H1 (cell line): ENCODE results near the gene PPM1F. TPM values are rescaled to one million over a fixed set of nuclear protein-coding genes. Genes with fewer than 3 reads are reported as not detected.
A peak's percentile ranks its signal among the peaks of the same experiment; 100 is the strongest.

Experiments used
- CTCF ChIA-PET: fragments of 300-600 bp; sonication (Branson Sonifier 250); formaldehyde crosslinking; loops from one replicate; lab custom pipeline; 2021; ENCODE audit not compliant: partially characterized antibody; lab: Charles Lee
- POLR2A ChIA-PET: fragments of 300-600 bp; sonication (Branson Sonifier 250); formaldehyde crosslinking; loops from one replicate; lab custom pipeline; 2021; ENCODE audit warnings: inconsistent platforms; ENCODE audit not compliant: partially characterized antibody; lab: Charles Lee
- DNase-seq, 2 experiments: peaks; one replicate each; pipeline versions ENCODE4 v3.0.0 to v3.0.0-alpha.2; 2010 to 2022; ENCODE audit warnings: low spot score in 2 of 2, low read depth in 1 of 2, mixed read lengths in 1 of 2
- FAIRE-seq: peaks from 2 replicates; lab custom pipeline; 2011; peaks lifted over from hg19 to GRCh38; lab: Jason Lieb, UNC
- H2AFZ ChIP-seq: 2 replicates; pipeline ENCODE4 v1.8.1; 2012; ENCODE audit warnings: low read length, inconsistent platforms
- H2AK5ac ChIP-seq: 2 replicates; pipeline ENCODE4 v1.6.1; 2013; ENCODE audit warnings: low read depth, low read length
- H2BK120ac ChIP-seq: replicated peaks from 2 replicates; pipeline ENCODE3; 2013; ENCODE audit warnings: low read depth, low read length, inconsistent platforms
- H2BK12ac ChIP-seq: 2 replicates; pipeline ENCODE4 v1.6.1; 2013; ENCODE audit warnings: low read depth, low read length
- H2BK15ac ChIP-seq: 2 replicates; pipeline ENCODE4 v1.6.1; 2013; ENCODE audit warnings: low read length
- H2BK20ac ChIP-seq: 2 replicates; pipeline ENCODE4 v1.6.1; 2013; ENCODE audit warnings: low read length
- H2BK5ac ChIP-seq: 2 replicates; pipeline ENCODE4 v1.6.1; 2013; ENCODE audit warnings: low read depth, low read length
- H3K14ac ChIP-seq: 2 replicates; pipeline ENCODE4 v1.6.1; 2013; ENCODE audit warnings: inconsistent platforms; ENCODE audit not compliant: insufficient read length
- H3K18ac ChIP-seq: 2 replicates; pipeline ENCODE4 v1.6.1; 2013; ENCODE audit warnings: low read length; ENCODE audit errors: extremely low read depth
- H3K23ac ChIP-seq: 2 replicates; pipeline ENCODE4 v1.6.1; 2013; ENCODE audit warnings: inconsistent platforms; ENCODE audit not compliant: insufficient read length
- H3K23me2 ChIP-seq: 2 replicates; pipeline ENCODE4 v1.6.1; 2013; ENCODE audit warnings: low read depth, low read length
- H3K27ac ChIP-seq: 2 replicates; pipeline ENCODE4 v1.6.1; 2011; ENCODE audit warnings: low read depth, low read length, inconsistent platforms
- H3K27me3 ChIP-seq, 4 experiments: replicated peaks in 1 of 4; 1 replicate in 1 of 4; 2 replicates in 3 of 4; pipeline versions ENCODE4 v1.6.1 to v1.8.1; 2011 to 2013; ENCODE audit warnings: low read length in 3 of 4, mild to moderate bottlenecking in 3 of 4, inconsistent platforms in 2 of 4, mixed read lengths in 2 of 4, moderate library complexity in 1 of 4; ENCODE audit not compliant: control insufficient read depth in 3 of 4, insufficient read depth in 3 of 4; ENCODE audit errors: extremely low read depth in 1 of 4
- H3K36me3 ChIP-seq, 4 experiments: 2 replicates each; pipeline versions ENCODE4 v1.6.1 to v1.8.1; 2011 to 2013; ENCODE audit warnings: mild to moderate bottlenecking in 4 of 4, low read length in 3 of 4, moderate library complexity in 2 of 4, control low read depth in 1 of 4, inconsistent platforms in 1 of 4; ENCODE audit not compliant: insufficient read depth in 4 of 4, control insufficient read depth in 2 of 4
- H3K4ac ChIP-seq: replicated peaks from 2 replicates; pipeline ENCODE3; 2013; ENCODE audit warnings: low read length, low read depth, mixed read lengths, inconsistent platforms; ENCODE audit not compliant: insufficient read length
- H3K4me1 ChIP-seq, 4 experiments: replicated peaks in 1 of 4; 1 replicate in 1 of 4; 2 replicates in 3 of 4; pipeline versions ENCODE4 v1.6.1 to v1.8.1; 2011 to 2013; ENCODE audit warnings: low read length in 3 of 4, inconsistent platforms in 2 of 4, mixed read lengths in 1 of 4; ENCODE audit not compliant: insufficient read depth in 4 of 4, control insufficient read depth in 3 of 4
- H3K4me2 ChIP-seq, 2 experiments: 2 replicates each; pipeline versions ENCODE4 v1.6.1 to v1.8.1; 2011 to 2013; ENCODE audit warnings: low read depth in 2 of 2, low read length in 2 of 2, control low read depth in 1 of 2, inconsistent platforms in 1 of 2, mild to moderate bottlenecking in 1 of 2; ENCODE audit not compliant: insufficient read depth in 1 of 2
- H3K4me3 ChIP-seq, 4 experiments: fragments of 200-600, 300-600 bp in 1 of 4; sonication (generic), shearing (Covaris generic), sonication (Bioruptor Twin) in 1 of 4; 2 replicates each; pipeline versions ENCODE4 v1.5.1 to v1.8.1; 2011 to 2016; ENCODE audit warnings: low read length in 4 of 4, low read depth in 3 of 4, control low read depth in 2 of 4, inconsistent platforms in 2 of 4, mild to moderate bottlenecking in 2 of 4, mixed read lengths in 1 of 4, moderate library complexity in 1 of 4; ENCODE audit not compliant: insufficient read depth in 2 of 4; ENCODE audit errors: extremely low read depth in 1 of 4
- H3K56ac ChIP-seq: replicated peaks from 2 replicates; pipeline ENCODE3; 2013; ENCODE audit warnings: low read depth, mild to moderate bottlenecking, mixed read lengths, low read length, inconsistent platforms; ENCODE audit not compliant: insufficient read length
- H3K79me1 ChIP-seq: 2 replicates; pipeline ENCODE4 v1.6.1; 2013; ENCODE audit warnings: low read depth, low read length, control low read depth
- H3K79me2 ChIP-seq, 2 experiments: 2 replicates each; pipeline versions ENCODE4 v1.6.1 to v1.8.1; 2012 to 2013; ENCODE audit warnings: low read length in 2 of 2, mild to moderate bottlenecking in 2 of 2, inconsistent platforms in 1 of 2; ENCODE audit not compliant: insufficient read depth in 2 of 2, control insufficient read depth in 1 of 2
- H3K9ac ChIP-seq, 4 experiments: replicated peaks in 1 of 4; 1 replicate in 1 of 4; 2 replicates in 3 of 4; pipeline versions ENCODE4 v1.6.1 to v1.8.1; 2011 to 2013; ENCODE audit warnings: low read depth in 3 of 4, low read length in 3 of 4, control low read depth in 2 of 4, mild to moderate bottlenecking in 2 of 4, moderate library complexity in 2 of 4, inconsistent platforms in 1 of 4; ENCODE audit errors: extremely low read depth in 1 of 4
- H3K9me3 ChIP-seq, 2 experiments: 2 replicates each; pipeline versions ENCODE4 v1.6.1 to v1.8.1; 2012 to 2013; ENCODE audit warnings: mild to moderate bottlenecking in 2 of 2, moderate library complexity in 2 of 2, control low read depth in 1 of 2, inconsistent platforms in 1 of 2, low read depth in 1 of 2, low read length in 1 of 2, mixed read lengths in 1 of 2; ENCODE audit not compliant: insufficient read depth in 2 of 2
- H4K20me1 ChIP-seq, 2 experiments: replicated peaks in 1 of 2; 2 replicates each; pipeline versions ENCODE3 to v1.8.1; 2011 to 2013; ENCODE audit warnings: inconsistent platforms in 2 of 2, low read length in 2 of 2, mild to moderate bottlenecking in 1 of 2; ENCODE audit not compliant: insufficient read depth in 2 of 2, control insufficient read depth in 1 of 2
- H4K5ac ChIP-seq: 2 replicates; pipeline ENCODE4 v1.6.1; 2013; ENCODE audit warnings: low read length, low read depth, mixed read lengths, inconsistent platforms; ENCODE audit not compliant: insufficient read length
- H4K8ac ChIP-seq: 2 replicates; pipeline ENCODE4 v1.8.0; 2013; ENCODE audit warnings: mild to moderate bottlenecking, moderate library complexity, low read length, inconsistent platforms; ENCODE audit not compliant: insufficient read depth; ENCODE audit errors: extremely low read depth
- H4K91ac ChIP-seq: replicated peaks from 2 replicates; pipeline ENCODE3; 2013; ENCODE audit warnings: low read length, mixed read lengths, inconsistent platforms; ENCODE audit not compliant: insufficient read length
- ASH2L ChIP-seq: fragments of 200-600, 300-600 bp; sonication (generic); IDR thresholded peaks from one replicate; pipeline ENCODE4 v1.7.1; 2017; ENCODE audit warnings: low read length
- CTBP2 ChIP-seq: IDR thresholded peaks from 2 replicates; pipeline ENCODE4 v1.7.0; 2011; ENCODE audit warnings: borderline replicate concordance, mild to moderate bottlenecking, moderate library complexity, mixed read lengths, low read length; ENCODE audit not compliant: insufficient read depth, insufficient read length
- HDAC2 ChIP-seq, 2 experiments: fragments of 300-600 bp in 1 of 2; sonication (generic) in 1 of 2; IDR thresholded peaks; 2 replicates each; pipeline ENCODE4 v1.6.1; 2011 to 2012; ENCODE audit warnings: low read depth in 2 of 2, low read length in 2 of 2, mild to moderate bottlenecking in 2 of 2, moderate library complexity in 2 of 2, borderline replicate concordance in 1 of 2, inconsistent platforms in 1 of 2
- HDAC6 ChIP-seq: IDR thresholded peaks from one replicate; pipeline ENCODE4 v1.7.1; 2012; ENCODE audit warnings: low read depth, mild to moderate bottlenecking, inconsistent platforms, low read length, moderate library complexity
- KDM4A ChIP-seq: IDR thresholded peaks from one replicate; pipeline ENCODE4 v1.7.1; 2012; ENCODE audit warnings: low read depth, mild to moderate bottlenecking, moderate library complexity, low read length, inconsistent platforms; ENCODE audit not compliant: severe bottlenecking
- WGBS, 2 experiments: shearing (Covaris generic) in 1 of 2; methylation state at CpG; one replicate each; pipeline versions ENCODE4 v1.1.6 to v1.1.7; 2013 to 2015; ENCODE audit warnings: low lambda C conversion rate in 2 of 2, mixed read lengths in 2 of 2, inconsistent platforms in 1 of 2, low coverage in 1 of 2, missing lambda C conversion rate in 1 of 2; ENCODE audit not compliant: insufficient replicate concordance in 2 of 2, insufficient coverage in 1 of 2, insufficient read length in 1 of 2; ENCODE audit errors: extremely low coverage in 1 of 2, missing lambda C conversion rate in 1 of 2; 5-methylcytosine and 5-hydroxymethylcytosine counted together
- polyA plus RNA-seq, 7 experiments: library from polyadenylated mRNA; depleted of rRNA in 3 of 7; stranded (reverse) in 5 of 7; unstranded in 2 of 7; fragments of >200 nt in 5 of 7; fragments of 200-250 nt in 2 of 7; gene quantifications; 1 replicate in 5 of 7; 2 replicates in 1 of 7; 4 replicates in 1 of 7; pipeline versions ENCODE4 v1.2.1 to v1.2.3, GENCODE V29; 2011 to 2013; ENCODE audit warnings: missing spikeins in 2 of 7, mixed read lengths in 2 of 7
- total RNA-seq: library from RNA; stranded (reverse); fragmentation: NEBNext Ultra II Directional; extraction: Animal tissue kit (Norgen Biotek cat#: 25700); gene quantifications from 2 replicates; pipeline ENCODE4 v1.2.1, GENCODE V29; 2021
- TF ChIP-seq, protein P1 (sequence below): IDR thresholded peaks from 2 replicates; pipeline ENCODE4 v1.6.1; 2011; ENCODE audit warnings: low read length, improper control_type of control experiment
- TF ChIP-seq, protein P2 (sequence below): IDR thresholded peaks from 2 replicates; pipeline ENCODE4 v1.6.1; 2012; ENCODE audit warnings: inconsistent platforms
- TF ChIP-seq, protein P3 (sequence below): IDR thresholded peaks from 2 replicates; pipeline ENCODE4 v1.6.1; 2011; ENCODE audit warnings: low read depth, mild to moderate bottlenecking, low read length; ENCODE audit not compliant: insufficient read depth

Gene PPM1F
- total and polyA plus RNA-seq, 2 of the 8 experiments (the other 6 are each of a cell fraction or from before 2014, with no cell fraction given), result 12.4 to 22.8 TPM

DNA sequence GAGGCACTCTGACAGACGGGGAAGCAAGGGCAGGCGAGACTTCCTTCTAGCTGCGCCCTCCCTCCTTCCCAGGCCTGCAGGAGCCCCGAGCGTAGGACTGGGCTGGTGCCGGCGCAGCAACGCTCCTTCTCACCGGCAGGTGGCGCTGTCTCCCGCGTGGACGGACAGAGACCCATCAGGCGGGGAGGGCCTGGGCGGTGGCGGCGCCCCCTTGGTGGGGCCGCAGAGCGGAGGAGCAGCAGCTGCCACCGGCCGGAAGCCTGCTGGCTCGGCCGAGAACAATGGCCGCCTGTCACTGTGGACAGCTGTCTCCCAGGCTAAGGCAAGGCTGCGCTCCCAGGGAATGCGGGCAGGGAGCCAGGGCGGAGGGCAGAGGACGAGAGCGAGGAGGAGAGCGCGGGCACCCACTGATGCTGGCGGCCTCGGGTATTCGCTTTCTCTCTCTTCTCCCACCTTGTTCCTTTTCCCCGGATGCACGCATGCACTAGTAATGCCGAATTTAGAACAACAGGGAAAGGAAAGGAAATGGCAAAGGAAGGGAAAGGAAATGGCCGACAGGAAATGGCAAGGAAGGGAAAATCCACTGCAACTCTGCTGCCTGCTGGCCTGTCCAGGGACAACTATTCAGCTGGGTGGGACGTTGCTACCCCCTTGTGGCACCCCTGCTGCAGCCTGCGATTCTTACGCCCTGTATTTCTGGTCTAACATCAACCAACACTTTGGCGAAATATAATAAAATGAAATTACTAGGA lies 14.4 kb downstream of the PPM1F start:
- DNase-seq, result peak; percentile 75 to 99
- Histone ChIP-seq H4K20me1 (peaks cover 0 to 2% of the 10 kb centered on the region in 2 experiments), H3K4me3 (peak overlapping the region; percentile 19 to 78 (median 60)), H4K5ac (peak overlapping the region; percentile 32), H3K9ac (peak overlapping the region in 3 of 4 experiments; percentile 1 to 84 (median 59); a peak in 4 of 7 replicates), H3K36me3 (no peaks in the 10 kb centered on the region), H2BK20ac (no peak overlapping the region), H3K9me3 (no peaks in the 10 kb centered on the region), H3K27me3 (no peaks in the 10 kb centered on the region), H3K79me2 (no peaks in the 10 kb centered on the region), H2BK120ac (no peak overlapping the region), H3K14ac (no peak overlapping the region), H3K4me2 (peak overlapping the region in 1 of 2 experiments; percentile 87; a peak in 3 of 4 replicates), H3K23me2 (no peaks in the 10 kb centered on the region), H3K23ac (no peak overlapping the region), H3K56ac (no peak overlapping the region), H3K4ac (no peak overlapping the region), H3K27ac (peak overlapping the region; percentile 53; the same call in 1 of the 2 replicates), H3K18ac (peak overlapping the region; percentile 95), H2BK12ac (no peak overlapping the region), H3K4me1 (peaks cover 0 to 7% (median under 1%) of the 10 kb centered on the region in 4 experiments; a peak in 4 of 7 replicates), H4K8ac (no peak overlapping the region), H2AK5ac (no peak overlapping the region), H3K79me1 (no peaks in the 10 kb centered on the region), H4K91ac (peak overlapping the region; percentile 47), H2BK15ac (no peak overlapping the region; the same call in 1 of the 2 replicates), H2BK5ac (peak overlapping the region; percentile 81; the same call in 1 of the 2 replicates), H2AFZ (peak overlapping the region; percentile 97)
- ChIA-PET CTCF (interaction anchor here (0.5 to 7.4 kb wide), 27 partner anchors 10 to 245 kb away, joined by 3 to 60 read pairs (median 4); partner anchors contain the start of gene PPM1F), POLR2A (interaction anchor here (0.6 to 1.9 kb wide), 11 partner anchors 13 to 272 kb away, joined by 3 to 8 read pairs (median 4); partner anchors contain the start of genes MAPK1, PPIL2, PPM1F and YPEL1)
- 8% methylated on average over 34 of the region's 42 CpGs; no CpG with 5 or more reads in 1 of the 2 experiments for WGBS, 2 experiments
- peak; percentile 69 for FAIRE-seq
- TF ChIP-seq HDAC2 (IDR thresholded peaks at IDR 0.05; ENCODE audit: borderline replicate concordance in 1 of 2, low read depth in 2 of 2, low read length in 2 of 2) (peak; percentile 70 to 82; a peak in 2 of 4 replicates), CTBP2 (no peak), KDM4A (peak; percentile 81), ASH2L (peak; percentile 81), HDAC6 (no peak)
- TF ChIP-seq, protein P1, sequence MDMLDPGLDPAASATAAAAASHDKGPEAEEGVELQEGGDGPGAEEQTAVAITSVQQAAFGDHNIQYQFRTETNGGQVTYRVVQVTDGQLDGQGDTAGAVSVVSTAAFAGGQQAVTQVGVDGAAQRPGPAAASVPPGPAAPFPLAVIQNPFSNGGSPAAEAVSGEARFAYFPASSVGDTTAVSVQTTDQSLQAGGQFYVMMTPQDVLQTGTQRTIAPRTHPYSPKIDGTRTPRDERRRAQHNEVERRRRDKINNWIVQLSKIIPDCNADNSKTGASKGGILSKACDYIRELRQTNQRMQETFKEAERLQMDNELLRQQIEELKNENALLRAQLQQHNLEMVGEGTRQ, result no peak
- TF ChIP-seq, protein P2, sequence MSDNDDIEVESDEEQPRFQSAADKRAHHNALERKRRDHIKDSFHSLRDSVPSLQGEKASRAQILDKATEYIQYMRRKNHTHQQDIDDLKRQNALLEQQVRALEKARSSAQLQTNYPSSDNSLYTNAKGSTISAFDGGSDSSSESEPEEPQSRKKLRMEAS, result peak; percentile 89
- TF ChIP-seq, protein P3, sequence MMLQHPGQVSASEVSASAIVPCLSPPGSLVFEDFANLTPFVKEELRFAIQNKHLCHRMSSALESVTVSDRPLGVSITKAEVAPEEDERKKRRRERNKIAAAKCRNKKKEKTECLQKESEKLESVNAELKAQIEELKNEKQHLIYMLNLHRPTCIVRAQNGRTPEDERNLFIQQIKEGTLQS, result no peak
